HG02884 (cell line): ENCODE results near the gene SLC5A6.
A peak's percentile ranks its signal among the peaks of the same experiment; 100 is the strongest.

ENCODE experiments used
- ATAC-seq: cut with Tn5 transposase; IDR thresholded peaks from one replicate; pipeline ENCODE4 v1.9.1; 2021; ENCODE audit warnings: mild to moderate bottlenecking, moderate library complexity; ENCODE audit not compliant: unreplicated experiment

SLC5A6 gene

DNA sequence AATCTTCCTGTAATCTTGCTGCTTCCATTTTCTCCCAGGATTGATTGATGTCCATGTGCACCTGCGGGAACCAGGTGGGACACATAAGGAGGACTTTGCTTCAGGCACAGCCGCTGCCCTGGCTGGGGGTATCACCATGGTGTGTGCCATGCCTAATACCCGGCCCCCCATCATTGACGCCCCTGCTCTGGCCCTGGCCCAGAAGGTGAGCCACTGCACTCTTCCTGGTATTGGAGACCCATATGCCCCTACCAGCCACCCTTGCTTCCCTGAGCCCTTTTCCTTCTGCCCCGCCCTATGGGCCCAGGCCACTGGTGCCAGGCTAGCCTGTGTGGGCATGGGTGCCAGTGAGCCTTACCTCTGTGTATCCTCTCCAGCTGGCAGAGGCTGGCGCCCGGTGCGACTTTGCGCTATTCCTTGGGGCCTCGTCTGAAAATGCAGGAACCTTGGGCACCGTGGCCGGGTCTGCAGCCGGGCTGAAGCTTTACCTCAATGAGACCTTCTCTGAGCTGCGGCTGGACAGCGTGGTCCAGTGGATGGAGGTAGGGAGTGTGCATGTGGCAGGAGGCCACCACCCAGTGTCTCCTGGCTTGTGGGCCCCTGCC, 25.4 kb upstream of the SLC5A6 start:
- ATAC-seq: no peak

DNA sequence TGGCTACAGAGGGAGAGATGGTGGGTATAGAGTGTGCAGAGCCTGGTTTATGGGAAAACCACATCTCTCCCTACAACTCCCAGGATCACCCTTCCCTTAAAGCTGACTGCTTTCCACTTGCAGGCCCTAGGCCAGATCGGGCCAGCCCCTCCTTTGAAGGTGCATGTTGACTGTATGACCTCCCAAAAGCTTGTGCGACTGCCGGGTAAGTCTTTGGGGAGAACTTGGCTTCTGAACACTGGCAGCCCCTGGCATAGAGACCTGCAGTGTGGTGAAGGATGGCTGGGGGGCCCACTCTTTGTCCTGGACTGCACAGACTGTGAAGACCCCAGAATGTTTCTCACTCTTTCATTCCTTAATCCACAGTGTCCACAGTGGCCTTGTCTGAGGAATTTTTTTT, 24.6 kb upstream of the SLC5A6 start:
- no peak for ATAC-seq

DNA sequence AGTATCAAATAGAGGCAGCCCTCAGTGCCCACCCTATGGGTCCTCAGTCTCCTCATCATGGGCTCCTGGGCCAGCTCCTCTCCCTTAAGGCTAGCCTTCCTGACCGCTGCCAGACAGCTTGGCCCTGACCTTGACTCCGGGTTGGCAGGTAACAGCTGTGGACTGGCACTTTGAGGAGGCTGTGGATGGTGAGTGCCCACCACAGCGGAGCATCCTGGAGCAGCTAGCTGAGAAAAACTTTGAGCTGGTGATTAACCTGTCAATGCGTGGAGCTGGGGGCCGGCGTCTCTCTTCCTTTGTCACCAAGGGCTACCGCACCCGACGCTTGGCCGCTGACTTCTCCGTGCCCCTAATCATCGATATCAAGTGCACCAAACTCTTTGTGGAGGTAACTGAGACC, 24.1 kb upstream of the SLC5A6 start:
- no peak for ATAC-seq

DNA sequence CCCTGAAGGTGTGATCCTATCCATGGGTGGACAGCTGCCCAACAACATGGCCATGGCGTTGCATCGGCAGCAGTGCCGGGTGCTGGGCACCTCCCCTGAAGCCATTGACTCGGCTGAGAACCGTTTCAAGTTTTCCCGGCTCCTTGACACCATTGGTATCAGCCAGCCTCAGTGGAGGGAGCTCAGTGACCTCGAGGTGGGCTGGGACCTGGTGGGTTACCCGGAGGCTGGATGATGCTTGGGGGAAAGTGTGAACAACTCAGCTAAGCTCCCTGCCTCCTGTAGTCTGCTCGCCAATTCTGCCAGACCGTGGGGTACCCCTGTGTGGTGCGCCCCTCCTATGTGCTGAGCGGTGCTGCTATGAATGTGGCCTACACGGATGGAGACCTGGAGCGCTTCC, 21.3 kb upstream of the SLC5A6 start:
- ATAC-seq: no peak

GRCh38 chr2:27231921-27232320, 19.9 kb upstream of the SLC5A6 start:
- no peak for ATAC-seq

DNA sequence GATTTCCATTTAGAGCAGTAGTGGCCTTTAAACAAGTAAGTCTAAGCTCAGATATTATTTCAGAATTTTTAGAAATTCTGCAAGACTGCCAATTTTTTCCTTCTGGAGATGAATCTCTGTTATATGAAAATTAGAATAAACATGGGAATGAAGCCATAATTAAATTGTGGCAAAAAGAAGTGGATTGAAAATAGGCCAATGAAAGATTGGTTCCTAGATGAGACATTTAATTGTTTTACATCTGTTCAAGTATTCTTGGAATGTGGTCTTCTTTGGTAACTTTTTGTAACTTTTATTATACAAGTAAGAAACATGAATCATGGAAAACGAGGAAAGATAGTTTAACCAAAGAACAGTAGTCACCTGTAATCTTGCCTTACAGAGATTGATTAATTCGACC, 15.4 kb upstream of the SLC5A6 start:
- no peak for ATAC-seq

GRCh38 chr2:27225526-27225925, 13.5 kb upstream of the SLC5A6 start:
- no peak for ATAC-seq

DNA sequence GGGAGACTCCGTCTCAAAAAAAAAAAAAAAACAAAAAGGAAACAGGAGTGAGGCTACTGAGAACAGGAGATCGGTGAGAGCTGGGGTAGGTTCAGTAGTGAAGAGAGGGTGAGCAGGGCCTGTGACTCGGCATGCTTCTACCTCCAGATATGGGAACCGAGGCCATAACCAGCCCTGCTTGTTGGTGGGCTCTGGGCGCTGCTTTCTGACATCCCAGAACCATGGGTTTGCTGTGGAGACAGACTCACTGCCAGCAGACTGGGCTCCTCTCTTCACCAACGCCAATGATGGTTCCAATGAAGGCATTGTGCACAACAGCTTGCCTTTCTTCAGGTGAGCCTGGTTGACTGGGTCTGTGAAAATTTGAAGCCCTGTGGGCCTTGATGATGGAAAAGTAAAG, 11.3 kb upstream of the SLC5A6 start:
- no peak for ATAC-seq

- no peak for ATAC-seq
Observed at GRCh38 chr2:27222407-27222806, 10.3 kb upstream of the SLC5A6 start.

DNA sequence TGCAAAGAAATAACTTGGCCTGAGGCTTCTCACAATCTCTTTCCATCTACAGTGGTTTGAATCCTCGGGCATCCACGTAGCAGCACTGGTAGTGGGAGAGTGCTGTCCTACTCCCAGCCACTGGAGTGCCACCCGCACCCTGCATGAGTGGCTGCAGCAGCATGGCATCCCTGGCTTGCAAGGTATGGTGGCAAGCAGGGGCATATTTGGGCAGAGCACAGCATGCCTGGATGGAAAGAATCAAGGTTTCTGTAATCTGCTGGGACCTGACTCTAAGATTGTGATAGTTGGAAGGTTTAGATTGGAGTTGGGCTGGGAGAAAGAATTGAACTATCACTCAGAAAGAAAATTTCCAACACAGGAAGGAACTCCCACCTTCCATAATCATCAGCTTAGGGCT, 9.1 kb upstream of the SLC5A6 start:
- no peak for ATAC-seq

DNA sequence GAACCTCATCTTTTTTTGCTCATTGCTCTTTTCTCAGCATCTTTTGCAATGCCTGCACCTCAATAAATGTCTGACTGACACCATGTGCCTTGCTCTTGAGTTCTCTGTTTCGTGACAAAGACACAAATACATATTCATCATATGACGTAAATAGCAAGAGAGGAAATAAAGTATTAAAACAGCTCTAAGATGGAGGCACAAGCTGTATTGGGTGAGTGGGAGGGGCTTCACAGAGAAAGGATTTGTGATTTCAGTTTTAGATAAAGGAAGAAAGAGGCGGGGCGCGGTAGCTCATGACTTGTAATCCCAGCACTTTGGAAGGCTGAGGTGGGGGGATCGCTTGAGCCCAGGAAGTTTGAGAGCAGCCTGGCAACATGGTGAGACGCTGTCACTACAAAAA, 8.0 kb upstream of the SLC5A6 start:
- ATAC-seq: no peak

- ATAC-seq: no peak
Observed at GRCh38 chr2:27219091-27219490, 7.0 kb upstream of the SLC5A6 start.

DNA sequence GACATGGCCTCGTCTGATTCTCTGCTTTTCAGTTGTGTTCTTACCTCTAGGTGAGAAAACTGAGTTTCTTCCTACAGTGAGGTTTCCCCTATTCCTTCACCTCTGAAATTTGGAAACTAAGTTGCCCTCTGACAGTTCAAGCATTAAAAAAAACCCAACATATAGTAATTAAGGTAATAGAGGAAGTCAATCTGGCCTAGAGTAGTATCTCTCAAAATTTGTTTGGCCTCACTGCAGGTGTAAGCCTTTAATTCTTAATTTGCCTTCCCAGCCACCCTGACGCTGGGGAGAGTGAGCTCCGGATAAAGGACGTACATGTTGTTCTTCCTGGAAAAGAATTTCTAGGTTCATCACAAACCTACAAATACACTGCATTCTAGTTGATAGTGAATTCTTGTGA, 6.5 kb upstream of the SLC5A6 start:
- no peak for ATAC-seq

DNA sequence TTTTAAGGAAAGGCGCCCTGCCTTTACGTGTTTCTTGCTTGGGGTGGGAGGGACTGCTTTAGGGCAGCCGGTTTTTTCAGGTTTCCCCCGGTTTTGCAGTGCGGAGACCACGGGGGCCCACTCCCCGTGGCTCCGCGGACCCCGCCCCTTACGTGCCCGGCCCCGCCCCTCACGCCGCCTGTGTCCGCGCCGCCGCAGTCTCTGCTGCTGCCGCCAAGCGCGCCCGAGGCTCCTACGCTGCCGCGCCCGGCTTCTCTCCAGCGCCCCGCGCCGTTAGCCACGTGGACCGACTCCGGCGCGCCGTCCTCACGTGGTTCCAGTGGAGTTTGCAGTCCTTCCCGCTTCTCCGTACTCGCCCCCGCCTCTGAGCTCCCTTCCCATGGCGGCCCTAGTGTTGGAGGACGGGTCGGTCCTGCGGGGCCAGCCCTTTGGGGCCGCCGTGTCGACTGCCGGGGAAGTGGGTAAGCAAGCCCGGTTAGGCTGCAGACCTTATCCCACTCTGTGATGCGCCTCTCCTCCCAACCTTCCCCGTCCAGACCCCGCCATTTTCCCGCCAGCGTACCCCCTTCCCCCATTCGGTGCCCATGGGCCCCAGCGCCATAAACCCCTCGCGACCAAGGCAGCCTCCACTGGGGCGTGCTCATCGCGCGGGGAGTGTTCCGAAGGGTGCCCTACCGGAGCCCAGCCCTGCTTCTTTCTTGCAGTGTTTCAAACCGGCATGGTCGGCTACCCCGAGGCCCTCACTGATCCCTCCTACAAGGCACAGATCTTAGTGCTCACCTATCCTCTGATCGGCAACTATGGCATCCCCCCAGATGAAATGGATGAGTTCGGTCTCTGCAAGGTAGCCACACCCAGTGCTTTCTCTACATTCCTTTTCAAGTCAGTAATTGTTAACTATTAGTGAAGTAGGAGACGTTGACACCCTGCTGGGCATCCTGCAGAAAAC, 5.4 kb upstream of the SLC5A6 start, which contains the start of gene CAD:
TSS of gene CAD (plus strand) at position 197 of the 949 bp plus-strand sequence. CDS start at position 380, 183 bp downstream.
- ATAC-seq: peak; percentile 52

DNA sequence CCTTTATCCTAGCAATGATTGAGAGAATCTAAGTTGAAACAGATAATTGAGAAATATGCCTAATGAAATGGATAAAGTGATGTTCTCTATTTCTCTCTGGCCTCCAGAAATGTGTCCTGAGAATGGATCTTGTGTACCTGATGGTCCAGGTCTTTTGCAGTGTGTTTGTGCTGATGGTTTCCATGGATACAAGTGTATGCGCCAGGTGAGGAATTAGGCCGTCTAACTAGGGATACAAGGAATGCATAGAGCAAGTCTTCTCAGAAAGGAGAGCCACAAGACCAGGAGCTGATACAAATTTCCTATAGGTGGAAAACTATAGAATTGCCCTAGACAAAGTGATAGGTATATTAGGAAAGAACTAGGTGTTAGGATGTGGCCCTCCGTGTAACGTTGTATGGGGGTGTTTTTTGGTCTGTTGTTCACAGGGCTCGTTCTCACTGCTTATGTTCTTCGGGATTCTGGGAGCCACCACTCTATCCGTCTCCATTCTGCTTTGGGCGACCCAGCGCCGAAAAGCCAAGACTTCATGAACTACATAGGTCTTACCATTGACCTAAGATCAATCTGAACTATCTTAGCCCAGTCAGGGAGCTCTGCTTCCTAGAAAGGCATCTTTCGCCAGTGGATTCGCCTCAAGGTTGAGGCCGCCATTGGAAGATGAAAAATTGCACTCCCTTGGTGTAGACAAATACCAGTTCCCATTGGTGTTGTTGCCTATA, 4.5 kb upstream of the SLC5A6 start:
- peak; percentile 3 for ATAC-seq

DNA sequence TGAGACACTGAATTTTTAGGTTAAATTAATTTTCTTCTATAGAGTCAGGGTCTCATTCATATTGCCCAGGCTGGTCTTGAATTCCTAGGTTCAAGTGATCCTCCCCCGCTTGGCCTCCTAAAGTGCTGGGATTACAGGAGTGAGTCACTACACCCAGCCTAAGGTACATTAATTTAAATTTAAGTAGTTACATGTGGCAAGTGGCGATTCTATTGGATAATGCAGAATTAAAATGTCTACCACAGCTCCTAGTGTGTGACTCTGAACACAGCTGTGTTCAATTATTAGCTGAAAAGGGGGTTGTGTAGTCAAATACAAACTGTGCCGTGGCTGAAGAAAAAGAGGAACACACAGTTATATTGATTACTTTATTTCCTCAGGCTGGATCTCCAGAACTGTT, 2.9 kb upstream of the SLC5A6 start:
- ATAC-seq: no peak

DNA sequence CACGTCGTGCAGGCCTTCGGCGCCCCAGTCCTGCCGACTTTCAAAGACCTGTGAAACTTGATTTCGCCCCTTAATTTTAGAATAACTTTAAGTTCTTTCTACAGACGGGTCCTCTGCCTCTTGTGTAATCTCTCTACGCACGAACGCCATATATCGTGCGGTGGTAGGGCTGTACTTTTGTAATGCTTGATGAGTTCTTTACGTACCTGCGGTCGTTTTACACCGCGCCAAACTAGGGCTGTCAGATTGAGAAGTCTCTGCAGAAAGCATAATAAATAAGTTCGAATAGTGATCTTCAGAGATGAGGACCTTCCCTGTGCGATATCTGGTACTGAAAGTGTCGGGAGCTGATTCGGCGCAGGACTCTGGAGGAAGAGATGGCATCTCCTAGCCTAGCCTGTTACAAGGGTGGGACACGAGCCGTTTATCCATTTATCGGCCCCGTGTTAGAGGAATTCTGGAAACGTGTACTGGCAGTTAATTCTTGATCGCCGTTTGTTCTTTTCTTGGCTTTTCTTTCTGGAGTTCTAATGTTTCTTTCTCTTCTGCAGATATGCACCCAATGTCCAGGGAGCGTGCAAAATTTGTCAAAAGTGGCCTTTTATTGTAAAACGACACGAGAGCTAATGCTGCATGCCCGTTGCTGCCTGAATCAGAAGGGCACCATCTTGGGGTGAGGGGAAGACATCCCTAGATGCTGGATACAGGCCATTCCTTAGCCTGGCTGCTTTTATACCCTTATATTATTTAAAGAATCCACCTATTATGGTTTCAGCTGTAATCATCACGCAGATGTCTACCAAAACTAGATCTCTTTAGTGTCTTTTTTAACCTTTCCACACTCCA, 781 bp upstream of the SLC5A6 start:
- ATAC-seq: peak; percentile 10

DNA sequence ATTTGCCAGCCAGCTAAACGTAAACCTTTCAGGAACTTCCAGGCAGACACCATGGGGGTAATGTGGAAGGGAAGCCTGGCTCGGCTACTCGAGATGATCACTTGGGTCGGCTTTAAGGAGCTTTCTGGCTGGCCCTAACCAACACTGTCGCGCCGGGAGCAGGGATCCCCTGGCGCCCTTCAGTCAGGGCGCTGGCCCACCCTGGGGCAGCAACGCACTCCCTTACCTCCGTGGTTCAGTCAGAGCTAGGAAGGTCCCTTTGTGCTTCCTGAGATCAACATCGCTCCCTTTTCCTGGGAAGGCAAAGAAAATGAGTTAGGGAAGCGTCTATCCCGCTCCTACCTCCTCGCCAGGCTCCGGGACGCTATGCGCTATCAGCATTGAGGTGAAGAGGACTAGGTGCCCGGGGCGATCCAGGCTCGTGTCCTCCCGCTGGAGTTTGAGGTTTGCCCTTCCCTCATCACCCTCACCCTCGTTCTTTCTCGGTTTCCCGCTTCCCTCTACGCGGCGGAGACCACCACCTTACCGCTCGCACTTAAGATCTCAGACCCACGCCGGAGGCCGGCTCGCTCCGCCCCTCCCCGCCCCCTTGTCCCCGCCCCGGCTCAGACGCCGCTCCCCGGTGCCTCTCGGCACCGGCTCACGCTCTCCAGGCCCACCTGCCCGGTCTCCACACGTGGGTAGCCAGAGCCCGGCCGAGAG, 676 bp downstream of the SLC5A6 start:
- no peak for ATAC-seq

DNA sequence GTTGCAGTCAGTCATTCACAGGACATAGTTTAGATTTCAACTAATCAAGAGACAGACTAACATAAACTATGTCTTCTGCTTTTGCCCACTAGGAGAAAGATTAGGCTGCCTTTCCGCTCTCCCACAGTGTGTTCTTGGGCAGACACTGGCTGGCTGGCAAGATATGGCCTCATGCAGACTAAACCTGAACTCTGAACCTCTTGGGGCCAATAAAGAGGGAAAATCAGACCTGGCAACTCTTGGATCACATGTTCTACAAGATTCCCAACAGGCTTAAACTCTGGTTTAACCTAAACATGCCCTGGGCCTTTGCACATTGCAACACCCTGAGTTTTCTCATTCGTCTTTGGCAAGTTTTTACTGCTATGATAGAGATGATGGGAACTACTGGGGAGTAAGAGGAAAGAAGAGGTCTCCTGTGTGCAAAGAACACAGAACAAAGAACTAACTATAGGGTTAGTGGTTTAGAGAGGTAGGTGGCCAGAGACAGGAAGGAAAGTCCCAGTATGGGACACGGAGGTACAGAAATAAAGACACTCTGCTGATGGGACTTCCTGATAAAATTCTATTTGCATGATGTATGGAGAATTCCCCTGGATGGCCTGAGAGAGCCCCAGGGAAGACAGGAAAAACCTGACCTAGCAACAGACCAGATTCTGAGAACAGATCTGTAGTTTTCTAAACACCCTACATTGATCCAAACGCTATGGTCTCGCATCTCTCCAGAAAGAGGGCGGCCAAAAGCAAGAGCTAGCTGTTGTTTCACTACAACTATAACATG, 2.3 kb downstream of the SLC5A6 start:
- no peak for ATAC-seq
